GM19452 (cell line): ENCODE results near the gene TAOK2.
A peak's percentile ranks its signal among the peaks of the same experiment; 100 is the strongest.
"Not testable (repeated sequence)": the region's sequence is repeated elsewhere in the genome, so short reads cannot be mapped to it uniquely, and the experiment has no call there.

Source experiments
- ATAC-seq: cut with Tn5 transposase; IDR thresholded peaks from one replicate; pipeline ENCODE4 v1.9.1; 2021; ENCODE audit not compliant: unreplicated experiment

The TAOK2 gene

GRCh38 chr16:29973384-29974246 lies at the start of gene TAOK2:
TAOK2 (plus strand) TSS chr16:29973868; CDS start chr16:29977773, 3,905 bp downstream.
- ATAC-seq: peak; percentile 92

GRCh38 chr16:29925105-29925756 lies 48.4 kb upstream of the TAOK2 start:
- no peak for ATAC-seq

GRCh38 chr16:29925781-29926710 lies 47.6 kb upstream of the TAOK2 start, which contains the start of gene KCTD13:
KCTD13 (minus strand) TSS chr16:29926226; CDS start chr16:29926033, 193 bp downstream.
- peak; percentile 83 for ATAC-seq

- ATAC-seq: no peak
Observed at GRCh38 chr16:29926711-29927052, 47.0 kb upstream of the TAOK2 start.

- ATAC-seq: no peak
Observed at GRCh38 chr16:29927070-29927905, 46.4 kb upstream of the TAOK2 start.

GRCh38 chr16:29931750-29932149 lies 41.9 kb upstream of the TAOK2 start:
- ATAC-seq: not testable (repeated sequence)

GRCh38 chr16:29940656-29941055 lies 33.0 kb upstream of the TAOK2 start:
- ATAC-seq: no peak

- no peak for ATAC-seq
Observed at GRCh38 chr16:29943846-29944799, 29.5 kb upstream of the TAOK2 start.

GRCh38 chr16:29947897-29948296 lies 25.8 kb upstream of the TAOK2 start:
- no peak for ATAC-seq

GRCh38 chr16:29950806-29951461 lies 22.7 kb upstream of the TAOK2 start:
- ATAC-seq: no peak

- ATAC-seq: no peak
Observed at GRCh38 chr16:29951625-29952365, 21.9 kb upstream of the TAOK2 start.

- no peak for ATAC-seq
Observed at GRCh38 chr16:29958756-29959155, 14.9 kb upstream of the TAOK2 start.

- no peak for ATAC-seq
Observed at GRCh38 chr16:29959293-29959692, 14.4 kb upstream of the TAOK2 start.

- ATAC-seq: not testable (repeated sequence)
Observed at GRCh38 chr16:29959821-29960220, 13.8 kb upstream of the TAOK2 start.

- ATAC-seq: no peak
Observed at GRCh38 chr16:29961127-29961478, 12.6 kb upstream of the TAOK2 start.

GRCh38 chr16:29961479-29962343 lies 12.0 kb upstream of the TAOK2 start, which contains the start of gene TMEM219:
TMEM219 (plus strand) TSS chr16:29962079; CDS start chr16:29963144, 1,065 bp downstream.
- peak; percentile 83 for ATAC-seq
